ENCODE measurements around the gene SDK1.

SDK1 gene

DNA sequence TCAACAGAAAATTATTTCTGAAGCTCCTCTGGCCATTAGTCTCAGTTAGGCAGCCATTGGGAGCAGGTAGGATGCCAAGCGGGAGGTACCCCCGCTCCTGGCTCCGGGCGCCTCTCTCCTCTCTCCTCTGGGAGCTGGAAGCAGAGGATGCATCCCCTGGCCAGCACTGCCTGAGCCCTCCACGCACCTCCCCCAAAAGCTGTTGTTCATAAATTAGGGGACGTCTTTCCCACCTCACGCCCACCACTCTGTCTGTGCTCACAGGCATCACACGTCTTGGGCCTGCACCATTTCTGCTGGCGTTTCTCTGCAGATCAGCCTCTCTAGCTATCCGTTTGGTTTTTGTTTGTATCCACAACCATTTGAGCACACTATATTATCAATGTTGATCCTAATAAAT, 772.0 kb downstream of the SDK1 start:
- TF ChIP-seq, protein P1, sequence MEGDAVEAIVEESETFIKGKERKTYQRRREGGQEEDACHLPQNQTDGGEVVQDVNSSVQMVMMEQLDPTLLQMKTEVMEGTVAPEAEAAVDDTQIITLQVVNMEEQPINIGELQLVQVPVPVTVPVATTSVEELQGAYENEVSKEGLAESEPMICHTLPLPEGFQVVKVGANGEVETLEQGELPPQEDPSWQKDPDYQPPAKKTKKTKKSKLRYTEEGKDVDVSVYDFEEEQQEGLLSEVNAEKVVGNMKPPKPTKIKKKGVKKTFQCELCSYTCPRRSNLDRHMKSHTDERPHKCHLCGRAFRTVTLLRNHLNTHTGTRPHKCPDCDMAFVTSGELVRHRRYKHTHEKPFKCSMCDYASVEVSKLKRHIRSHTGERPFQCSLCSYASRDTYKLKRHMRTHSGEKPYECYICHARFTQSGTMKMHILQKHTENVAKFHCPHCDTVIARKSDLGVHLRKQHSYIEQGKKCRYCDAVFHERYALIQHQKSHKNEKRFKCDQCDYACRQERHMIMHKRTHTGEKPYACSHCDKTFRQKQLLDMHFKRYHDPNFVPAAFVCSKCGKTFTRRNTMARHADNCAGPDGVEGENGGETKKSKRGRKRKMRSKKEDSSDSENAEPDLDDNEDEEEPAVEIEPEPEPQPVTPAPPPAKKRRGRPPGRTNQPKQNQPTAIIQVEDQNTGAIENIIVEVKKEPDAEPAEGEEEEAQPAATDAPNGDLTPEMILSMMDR (IDR thresholded peaks at IDR 0.05; ENCODE audit: extremely low read depth, missing control alignments), result no peak
- DNase-seq (ENCODE audit: low spot score), result no peak

DNA sequence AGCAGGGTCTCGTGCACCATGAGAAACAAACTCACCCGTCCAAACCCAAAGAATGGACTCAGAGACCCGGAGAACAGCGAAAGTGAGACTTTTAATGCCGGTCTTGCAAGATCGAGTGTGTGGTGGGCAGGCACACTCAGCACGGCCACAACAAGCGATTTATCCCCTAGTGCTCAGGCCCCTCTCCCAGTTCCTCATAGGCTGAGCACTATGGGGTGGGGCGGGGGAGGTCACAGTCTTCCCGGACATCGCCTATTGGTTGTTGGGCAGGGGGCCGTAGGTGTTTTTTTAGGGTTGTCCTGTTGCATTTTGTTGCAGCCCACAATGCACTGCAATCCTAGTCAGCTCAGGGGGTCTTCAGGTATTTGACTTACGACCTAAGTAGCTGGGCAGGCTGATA, 772.7 kb downstream of the SDK1 start:
- no peak for DNase-seq (ENCODE audit: low spot score)
- TF ChIP-seq, protein P1 (IDR thresholded peaks at IDR 0.05; ENCODE audit: extremely low read depth, missing control alignments), result no peak

DNA sequence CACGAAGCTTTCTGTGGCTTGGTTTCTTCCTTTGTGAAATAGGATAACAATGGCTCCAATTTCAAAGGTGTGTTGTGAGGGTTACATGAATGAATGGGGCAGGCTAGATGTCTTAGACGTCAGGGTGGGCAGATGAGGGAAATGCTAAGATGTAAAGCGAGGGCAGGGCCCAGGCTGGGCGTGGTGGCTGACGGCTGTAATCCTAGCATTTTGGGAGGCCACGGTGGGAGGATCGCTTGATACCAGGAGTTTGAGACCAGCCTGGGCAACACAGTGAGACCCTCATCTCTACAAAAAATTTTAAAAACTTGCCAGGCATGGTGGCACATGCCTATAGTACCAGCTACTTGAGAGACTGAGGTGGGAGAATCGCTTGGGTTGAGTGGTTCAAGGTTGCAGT, 773.4 kb downstream of the SDK1 start:
- no peak for DNase-seq (ENCODE audit: low spot score)
- TF ChIP-seq, protein P1 (IDR thresholded peaks at IDR 0.05; ENCODE audit: extremely low read depth, missing control alignments), result no peak

DNA sequence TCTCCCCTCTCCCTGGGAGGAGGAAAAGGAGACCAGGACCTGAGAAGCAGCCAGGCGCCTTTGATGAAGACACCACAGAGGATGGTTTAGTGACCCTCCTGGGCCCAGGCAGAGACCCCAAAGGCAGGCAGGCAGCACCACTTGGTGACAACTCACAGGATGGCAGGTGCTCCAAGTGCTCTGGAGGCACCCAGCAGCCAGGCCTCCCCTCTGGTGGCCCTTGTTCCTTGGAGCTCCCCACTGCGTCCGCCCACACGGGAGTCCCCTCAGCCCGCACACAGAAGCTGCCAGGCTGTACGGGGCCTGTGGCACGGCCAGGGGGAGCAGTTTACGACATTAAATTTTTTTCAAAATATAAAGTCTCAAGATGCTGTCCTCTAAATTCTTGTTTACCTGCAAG, 773.9 kb downstream of the SDK1 start:
- DNase-seq (ENCODE audit: low spot score), result no peak
- TF ChIP-seq, protein P1 (IDR thresholded peaks at IDR 0.05; ENCODE audit: extremely low read depth, missing control alignments), result no peak

DNA sequence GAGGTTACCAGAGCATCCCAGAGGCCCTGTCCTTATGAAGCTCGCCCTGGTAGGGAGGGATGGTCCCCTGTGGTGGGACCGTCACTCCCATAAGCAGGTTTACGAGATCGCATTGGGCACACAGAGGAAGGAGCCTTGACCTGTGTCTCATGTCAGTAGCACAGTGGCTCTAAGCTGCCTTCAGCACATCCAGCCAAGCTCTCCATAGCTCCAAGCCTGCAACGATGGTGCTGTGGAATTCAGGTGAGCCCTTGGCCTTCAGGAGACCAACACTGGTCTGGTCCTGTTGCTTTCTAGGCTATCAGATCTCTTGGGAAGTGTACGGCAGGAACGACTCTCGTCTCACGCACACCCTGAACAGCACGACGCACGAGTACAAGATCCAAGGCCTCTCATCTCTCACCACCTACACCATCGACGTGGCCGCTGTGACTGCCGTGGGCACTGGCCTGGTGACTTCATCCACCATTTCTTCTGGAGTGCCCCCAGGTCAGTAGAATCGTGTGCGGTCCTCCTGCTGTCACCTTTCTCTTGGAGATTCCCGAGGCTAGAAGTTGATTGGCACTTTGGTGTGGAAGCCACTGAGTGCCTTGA, 775.7 kb downstream of the SDK1 start:
- DNase-seq (ENCODE audit: low spot score), result no peak
- TF ChIP-seq, protein P1 (IDR thresholded peaks at IDR 0.05; ENCODE audit: extremely low read depth, missing control alignments), result no peak

DNA sequence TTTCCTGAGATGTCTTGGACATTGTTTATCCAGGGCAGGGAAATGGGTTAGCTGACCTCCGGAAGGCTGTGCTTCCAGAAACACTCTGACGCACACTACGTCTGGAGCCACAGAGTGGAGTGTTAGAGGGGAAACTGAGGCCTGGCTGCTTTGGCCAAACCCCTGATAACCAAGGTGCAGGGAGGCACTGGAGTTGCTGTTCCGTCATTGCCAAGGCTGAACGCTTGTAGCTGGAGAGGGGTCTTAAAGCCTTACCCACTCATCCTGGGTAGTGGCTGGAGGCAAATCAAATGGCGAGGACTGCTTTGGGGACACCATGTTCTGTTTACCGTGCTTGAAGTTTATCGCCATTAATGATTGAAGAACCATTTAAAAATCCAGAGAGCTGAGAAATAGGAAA, 776.9 kb downstream of the SDK1 start:
- TF ChIP-seq, protein P1 (IDR thresholded peaks at IDR 0.05; ENCODE audit: extremely low read depth, missing control alignments), result no peak
- DNase-seq (ENCODE audit: low spot score), result no peak

DNA sequence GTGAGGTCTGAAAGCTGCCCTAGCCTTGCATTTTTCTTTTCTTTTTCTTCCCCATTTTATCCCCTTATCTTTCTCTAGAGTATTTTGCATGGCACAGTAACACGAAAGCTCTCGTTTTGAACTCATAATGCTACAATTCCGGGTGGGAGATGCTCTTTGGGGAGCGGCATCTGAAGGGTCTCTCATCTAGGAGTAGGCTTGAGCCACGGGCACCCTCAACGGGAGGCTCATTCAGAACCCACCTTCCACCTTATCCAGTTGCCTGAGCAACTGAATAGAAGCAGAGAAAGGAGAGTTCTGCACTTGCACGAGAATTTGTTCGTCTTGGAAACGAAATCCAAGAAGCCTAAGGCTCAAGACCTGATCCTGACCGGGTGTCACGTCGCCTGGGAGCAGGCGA, 777.5 kb downstream of the SDK1 start:
- DNase-seq (ENCODE audit: low spot score), result no peak
- TF ChIP-seq, protein P1 (IDR thresholded peaks at IDR 0.05; ENCODE audit: extremely low read depth, missing control alignments), result no peak

All from GM20000 (cell line).